CD4-positive, CD25-positive, alpha-beta regulatory T cell (primary cell): ENCODE measurements around the gene RNF150. TPM values are rescaled to one million over a fixed set of nuclear protein-coding genes. Genes with fewer than 3 reads are reported as not detected.

ENCODE experiments used
- ATAC-seq, 2 donors: fragments of 150-1000 bp; cut with Tn5 transposase; one replicate each; pipeline ENCODE4 v1.10.0; 2021; ENCODE audit warnings: low read depth in 2 of 2, moderate number of reproducible peaks in 2 of 2, moderate library complexity in 1 of 2
- DNase-seq, 3 donors: peaks; one replicate each; pipeline versions ENCODE4 v3.0.0 to v3.0.0-alpha.2; 2012 to 2022; ENCODE audit warnings: mixed read lengths in 1 of 3
- H3K27ac ChIP-seq: one replicate; pipeline ENCODE4 v1.7.0; 2013; ENCODE audit warnings: mild to moderate bottlenecking, low read length; ENCODE audit not compliant: insufficient read depth, poor library complexity, severe bottlenecking
- H3K27me3 ChIP-seq: one replicate; pipeline ENCODE4 v1.7.0; 2013; ENCODE audit warnings: low read length; ENCODE audit not compliant: control insufficient read depth, insufficient read depth
- H3K36me3 ChIP-seq: one replicate; pipeline ENCODE4 v1.7.0; 2013; ENCODE audit warnings: mild to moderate bottlenecking, low read length, moderate library complexity; ENCODE audit not compliant: control insufficient read depth, insufficient read depth
- H3K4me1 ChIP-seq: 2 replicates; pipeline ENCODE4 v1.7.0; 2013; ENCODE audit warnings: mild to moderate bottlenecking, low read length; ENCODE audit not compliant: insufficient read depth, control insufficient read depth, poor library complexity, severe bottlenecking
- H3K4me3 ChIP-seq: one replicate; pipeline ENCODE4 v1.7.0; 2013; ENCODE audit warnings: low read depth, mild to moderate bottlenecking, low read length, moderate library complexity
- H3K9me3 ChIP-seq, 2 experiments: 1 replicate in 1 of 2; 2 replicates in 1 of 2; pipeline ENCODE4 v1.7.0; 2013; ENCODE audit warnings: low read length in 2 of 2, mild to moderate bottlenecking in 1 of 2, moderate library complexity in 1 of 2; ENCODE audit not compliant: control insufficient read depth in 2 of 2
- H3K27ac Mint-ChIP-seq, 3 donors: one replicate each; pipeline ENCODE4 v1.8.0; 2020 to 2022; ENCODE audit warnings: mild to moderate bottlenecking in 3 of 3, mixed read lengths in 3 of 3, moderate library complexity in 2 of 3
- H3K27me3 Mint-ChIP-seq: one replicate; pipeline ENCODE4 v1.8.0; 2022; ENCODE audit warnings: mild to moderate bottlenecking, mixed read lengths
- H3K36me3 Mint-ChIP-seq: one replicate; pipeline ENCODE4 v1.8.0; 2020; ENCODE audit warnings: mixed read lengths
- H3K4me1 Mint-ChIP-seq, 4 donors: one replicate each; pipeline ENCODE4 v1.8.0; 2020 to 2022; ENCODE audit warnings: mixed read lengths in 4 of 4, mild to moderate bottlenecking in 1 of 4
- H3K4me3 Mint-ChIP-seq, 4 donors: one replicate each; pipeline ENCODE4 v1.8.0; 2020 to 2022; ENCODE audit warnings: mild to moderate bottlenecking in 4 of 4, mixed read lengths in 4 of 4, moderate library complexity in 3 of 4
- H3K9me3 Mint-ChIP-seq, 7 donors: one replicate each; pipeline ENCODE4 v1.8.0; 2020 to 2022; ENCODE audit warnings: mixed read lengths in 7 of 7, mild to moderate bottlenecking in 3 of 7, moderate library complexity in 2 of 7
- polyA plus RNA-seq, 4 donors: library from polyadenylated mRNA; unstranded; fragments of 300-500 nt; fragmentation: Illumina TruSeq; gene quantifications; one replicate each; pipeline ENCODE4 v1.2.3, GENCODE V29; 2021
- total RNA-seq: library from RNA; stranded (reverse); gene quantifications from one replicate; pipeline ENCODE4 v1.2.3, GENCODE V29; 2022

The RNF150 gene
- total and polyA plus RNA-seq, 5 donors from 2014 or later = 0.07 TPM; not detected in 4

DNA sequence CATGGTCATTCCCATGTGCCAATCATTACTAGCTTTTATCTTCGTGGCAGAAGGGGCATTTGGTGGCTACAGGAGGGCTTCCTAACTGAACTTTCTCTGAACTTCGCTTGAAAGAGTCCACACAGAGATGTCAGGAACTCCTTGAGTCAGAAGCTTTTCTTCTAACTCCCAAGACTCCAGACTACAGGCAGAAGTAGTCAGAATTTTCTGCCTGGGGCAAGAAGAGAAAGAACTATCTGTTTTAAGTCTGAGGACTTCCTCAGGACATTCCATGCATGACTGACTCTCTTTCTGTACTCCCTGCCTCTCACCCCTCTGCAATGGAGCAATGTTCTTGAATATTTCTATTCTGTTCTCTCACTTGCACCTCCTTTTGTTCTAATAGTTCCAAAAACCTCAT, 206.6 kb downstream of the RNF150 start:
- no peak for ATAC-seq
- H3K9me3 ChIP-seq = no peaks in the 10 kb centered on the region
- DNase-seq = no peak
- H3K4me3 ChIP-seq = no peak overlapping the region
- peaks cover 0 to 4% (median 0%) of the 10 kb centered on the region in 4 donors for H3K4me1 Mint-ChIP-seq
- H3K36me3 ChIP-seq = no peaks in the 10 kb centered on the region
- H3K36me3 Mint-ChIP-seq = no peaks in the 10 kb centered on the region
- H3K27ac Mint-ChIP-seq = peak overlapping the region in 1 of 3 donors; percentile 52
- H3K9me3 Mint-ChIP-seq = peaks cover 0 to 4% (median 0%) of the 10 kb centered on the region in 7 donors
- no peaks in the 10 kb centered on the region for H3K27me3 Mint-ChIP-seq
- no peak overlapping the region for H3K4me3 Mint-ChIP-seq
- H3K27ac ChIP-seq = no peak overlapping the region
- no peaks in the 10 kb centered on the region for H3K27me3 ChIP-seq
- no peaks in the 10 kb centered on the region for H3K4me1 ChIP-seq

- Mint-ChIP-seq H3K36me3 (no peaks in the 10 kb centered on the region), H3K27ac (no peak overlapping the region), H3K4me1 (peaks cover 0 to 4% (median 0%) of the 10 kb centered on the region in 4 donors), H3K9me3 (peaks cover 0 to 4% (median 0%) of the 10 kb centered on the region in 7 donors), H3K27me3 (no peaks in the 10 kb centered on the region), H3K4me3 (no peak overlapping the region)
- no peaks in the 10 kb centered on the region for H3K9me3 ChIP-seq
- ATAC-seq (no peak), DNase-seq (no peak)
- no peaks in the 10 kb centered on the region for H3K4me1 ChIP-seq
- no peak overlapping the region for H3K4me3 ChIP-seq
- no peak overlapping the region for H3K27ac ChIP-seq
- no peaks in the 10 kb centered on the region for H3K27me3 ChIP-seq
- H3K36me3 ChIP-seq = no peaks in the 10 kb centered on the region
Measured at GRCh38 chr4:140925417-140925816, 207.9 kb downstream of the RNF150 start.

DNA sequence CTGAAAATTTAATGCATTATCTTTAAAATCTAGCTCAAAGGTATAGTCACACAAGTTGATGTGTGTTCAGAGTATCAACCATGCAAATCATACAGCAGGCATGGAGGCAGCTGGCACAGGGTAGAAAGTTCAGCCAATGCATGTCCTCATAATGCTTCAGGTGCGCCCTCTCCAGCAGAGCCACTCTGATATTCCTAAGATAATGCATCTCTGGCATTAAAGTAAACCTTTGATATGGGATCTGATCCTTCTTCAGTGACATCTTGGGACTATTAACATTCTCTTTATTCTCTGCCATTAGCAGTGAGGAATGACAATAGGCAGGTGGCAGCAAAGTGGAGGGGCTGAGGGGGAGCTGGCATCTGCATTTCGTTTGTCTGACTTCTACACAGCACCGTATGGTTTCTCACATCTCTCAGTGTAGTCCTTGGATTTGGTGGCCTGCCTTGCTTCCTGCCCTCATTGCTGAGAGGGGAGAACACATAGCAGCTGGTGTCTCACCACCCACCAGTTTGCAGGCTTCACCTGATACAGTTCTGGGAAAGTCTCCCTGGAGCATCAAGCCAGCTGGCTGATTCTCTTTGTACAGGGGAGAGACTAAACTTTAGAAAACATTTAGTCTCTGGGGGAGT, 208.4 kb downstream of the RNF150 start:
- H3K4me1 Mint-ChIP-seq = peaks cover 0 to 4% (median 0%) of the 10 kb centered on the region in 4 donors
- ATAC-seq = no peak

GRCh38 chr4:140906993-140907962, 226.0 kb downstream of the RNF150 start:
- no peak for DNase-seq
- Mint-ChIP-seq H3K4me1 (no peaks in the 10 kb centered on the region), H3K4me3 (no peak overlapping the region), H3K27ac (no peak overlapping the region), H3K9me3 (peaks cover 0 to 3% (median 0%) of the 10 kb centered on the region in 7 donors), H3K27me3 (no peaks in the 10 kb centered on the region), H3K36me3 (no peaks in the 10 kb centered on the region)
- H3K27me3 ChIP-seq = no peaks in the 10 kb centered on the region
- H3K36me3 ChIP-seq = no peaks in the 10 kb centered on the region
- ATAC-seq = no peak
- no peaks in the 10 kb centered on the region for H3K9me3 ChIP-seq
- no peak overlapping the region for H3K27ac ChIP-seq
- H3K4me3 ChIP-seq = no peak overlapping the region
- no peaks in the 10 kb centered on the region for H3K4me1 ChIP-seq

More for the DNA sequence above, 208.4 kb downstream of the RNF150 start:
- H3K9me3 Mint-ChIP-seq = peaks cover 0 to 2% (median 0%) of the 10 kb centered on the region in 7 donors
- Histone ChIP-seq H3K9me3 (no peaks in the 10 kb centered on the region), H3K27ac (no peak overlapping the region), H3K4me1 (no peaks in the 10 kb centered on the region), H3K36me3 (no peaks in the 10 kb centered on the region), H3K4me3 (no peak overlapping the region), H3K27me3 (no peaks in the 10 kb centered on the region)
- H3K27ac Mint-ChIP-seq = no peak overlapping the region
- H3K4me3 Mint-ChIP-seq = no peak overlapping the region
- no peaks in the 10 kb centered on the region for H3K36me3 Mint-ChIP-seq
- H3K27me3 Mint-ChIP-seq = no peaks in the 10 kb centered on the region
- no peak for DNase-seq

DNA sequence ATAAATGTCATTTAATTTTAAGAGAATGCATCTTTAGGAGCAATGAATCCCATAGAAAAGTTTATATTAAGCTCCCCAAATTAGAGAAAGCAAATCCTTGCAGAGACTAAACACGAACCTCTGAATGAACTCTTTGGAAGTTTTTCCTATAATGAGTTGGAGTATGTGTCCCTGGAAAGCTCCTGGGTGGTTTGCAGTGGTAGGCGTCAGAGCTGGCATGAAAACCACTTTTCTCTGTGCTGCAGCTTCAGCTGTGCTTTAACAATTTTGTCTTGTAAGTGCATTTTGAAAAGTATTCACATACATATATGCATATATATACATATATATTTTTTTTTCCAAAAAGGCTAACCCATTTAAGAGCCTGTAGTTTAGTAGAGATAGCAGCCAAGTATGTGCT, 228.4 kb downstream of the RNF150 start:
- no peak overlapping the region for H3K4me3 Mint-ChIP-seq
- H3K36me3 ChIP-seq = no peaks in the 10 kb centered on the region
- no peaks in the 10 kb centered on the region for H3K36me3 Mint-ChIP-seq
- DNase-seq = no peak
- H3K4me1 ChIP-seq = no peaks in the 10 kb centered on the region
- no peaks in the 10 kb centered on the region for H3K4me1 Mint-ChIP-seq
- no peaks in the 10 kb centered on the region for H3K27me3 Mint-ChIP-seq
- H3K9me3 Mint-ChIP-seq = no peaks in the 10 kb centered on the region
- no peaks in the 10 kb centered on the region for H3K27me3 ChIP-seq
- no peak overlapping the region for H3K27ac ChIP-seq
- H3K27ac Mint-ChIP-seq = no peak overlapping the region
- no peaks in the 10 kb centered on the region for H3K9me3 ChIP-seq
- H3K4me3 ChIP-seq = no peak overlapping the region
- no peak for ATAC-seq

DNA sequence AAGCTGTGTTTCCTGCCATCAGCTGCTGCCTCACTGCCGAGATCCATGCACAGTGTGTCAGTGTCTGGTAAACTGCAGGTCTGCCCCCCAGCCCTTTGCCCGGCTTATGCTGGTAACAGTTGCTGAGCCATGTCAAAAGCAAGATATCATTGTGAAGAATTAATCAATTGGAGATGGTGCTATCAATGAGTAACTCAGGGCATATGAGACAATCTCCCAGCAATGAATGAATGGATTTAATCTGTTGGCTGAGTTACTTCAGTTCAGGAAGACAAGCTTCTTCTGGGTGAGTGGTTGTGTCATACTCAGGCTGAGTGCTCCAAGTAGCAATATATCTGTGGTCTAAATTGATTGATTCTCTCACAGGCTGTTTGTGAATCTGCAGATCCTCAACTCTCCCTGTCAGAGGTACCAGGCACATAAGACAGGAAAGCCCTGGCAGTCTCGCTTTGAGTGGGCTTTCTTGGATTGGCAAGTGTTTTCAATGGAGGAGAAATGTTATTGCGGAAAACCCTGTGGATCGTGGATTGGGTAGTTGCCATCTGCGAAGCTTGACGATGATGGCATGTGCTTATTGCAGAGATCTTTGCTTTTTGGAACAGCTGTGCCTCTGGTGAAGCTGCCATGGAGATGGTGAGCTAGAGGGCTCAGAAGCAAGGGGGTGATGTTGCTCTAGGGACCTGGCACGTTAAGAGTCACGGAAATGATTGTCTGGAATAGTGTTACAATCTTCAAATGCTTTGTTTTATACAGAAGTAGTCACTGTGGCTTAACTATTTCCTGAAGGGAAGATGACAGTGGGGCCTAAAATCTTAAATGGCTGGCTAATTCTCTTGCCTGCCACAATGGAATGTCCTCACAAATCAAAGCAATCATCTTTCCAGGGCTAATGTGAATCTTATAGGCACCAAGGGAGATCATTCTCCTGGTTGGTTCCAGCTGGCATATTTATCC, 229.5 kb downstream of the RNF150 start:
- Mint-ChIP-seq H3K9me3 (no peaks in the 10 kb centered on the region), H3K27me3 (no peaks in the 10 kb centered on the region), H3K4me3 (no peak overlapping the region), H3K36me3 (no peaks in the 10 kb centered on the region), H3K27ac (no peak overlapping the region), H3K4me1 (no peaks in the 10 kb centered on the region)
- Histone ChIP-seq H3K27me3 (no peaks in the 10 kb centered on the region), H3K4me3 (no peak overlapping the region), H3K9me3 (no peaks in the 10 kb centered on the region), H3K36me3 (no peaks in the 10 kb centered on the region), H3K27ac (no peak overlapping the region), H3K4me1 (no peaks in the 10 kb centered on the region)
- ATAC-seq (no peak), DNase-seq (no peak)

DNA sequence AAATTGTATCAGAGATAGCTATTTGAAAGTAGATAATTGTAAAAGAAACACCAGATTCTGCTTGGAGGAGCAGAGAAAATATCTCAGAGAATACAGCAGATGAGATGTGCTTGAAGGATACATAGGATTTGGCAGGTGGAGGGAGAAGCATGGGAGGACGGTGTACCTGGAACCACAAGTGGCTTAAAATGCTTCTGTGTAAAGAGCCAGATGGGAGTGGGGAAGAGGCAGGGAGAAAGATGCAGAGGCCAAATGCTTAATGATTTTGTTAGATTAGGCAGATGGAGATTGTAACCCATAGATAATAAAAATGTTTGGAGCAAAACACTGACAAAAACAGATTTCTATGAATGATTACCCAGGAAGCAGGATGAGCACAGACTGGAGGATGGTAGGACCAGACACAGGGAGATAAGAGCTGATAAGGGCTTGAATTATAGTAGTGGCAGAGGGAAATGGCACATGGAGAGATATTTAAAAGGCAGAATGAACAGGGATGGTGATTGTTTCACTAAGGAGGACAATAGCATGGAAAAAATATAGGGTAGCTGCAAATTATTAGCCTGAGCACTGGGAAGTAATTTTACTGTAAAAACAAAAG, 231.4 kb downstream of the RNF150 start:
- H3K4me3 ChIP-seq = no peak overlapping the region
- no peaks in the 10 kb centered on the region for H3K27me3 Mint-ChIP-seq
- no peaks in the 10 kb centered on the region for H3K4me1 Mint-ChIP-seq
- no peak overlapping the region for H3K27ac Mint-ChIP-seq
- H3K4me3 Mint-ChIP-seq = no peak overlapping the region
- DNase-seq (no peak), ATAC-seq (no peak)
- H3K27me3 ChIP-seq = no peaks in the 10 kb centered on the region
- H3K36me3 Mint-ChIP-seq = no peaks in the 10 kb centered on the region
- H3K27ac ChIP-seq = no peak overlapping the region
- no peaks in the 10 kb centered on the region for H3K36me3 ChIP-seq
- H3K9me3 Mint-ChIP-seq = peaks cover 0 to under 1% (median 0%) of the 10 kb centered on the region in 7 donors
- no peaks in the 10 kb centered on the region for H3K9me3 ChIP-seq
- no peaks in the 10 kb centered on the region for H3K4me1 ChIP-seq
